Measurements from ENCODE around the gene TSHR. TPM values are rescaled to one million over a fixed set of nuclear protein-coding genes. Genes with fewer than 3 reads are reported as not detected.

TSHR gene
- total RNA-seq, 4 donors from 2014 or later: 0.99 to 1.8 (median 1.1) TPM; not detected in 1

GRCh38 chr14:81164167-81164774 is 208.8 kb downstream of the TSHR start:
- intact Hi-C loops (cut with DNase I; ENCODE audit: low total_unique reads): no loop called here
- peak in 1 of 2 donors; percentile 51 for DNase-seq (ENCODE audit: low spot score in 2 of 2)
- WGBS, 2 donors: 0 to 14% methylated on average over 1 of the region's 1 CpG

GRCh38 chr14:81165188-81165587 is 209.8 kb downstream of the TSHR start:
- no peak for DNase-seq (ENCODE audit: low spot score in 2 of 2)
- intact Hi-C loops (cut with DNase I; ENCODE audit: low total_unique reads): no loop called here
- WGBS, 2 donors: 59 to 66% methylated on average over 4 of the region's 4 CpGs
- no peak overlapping the region for H3K4me3 ChIP-seq (ENCODE audit: low read depth, poor library complexity, severe bottlenecking)
- no peak for TF ChIP-seq CTCF (IDR thresholded peaks at IDR 0.05)
- no peak for TF ChIP-seq POLR2A (IDR thresholded peaks at IDR 0.05)

More at GRCh38 chr14:81164167-81164774, 208.8 kb downstream of the TSHR start:
- no peak overlapping the region for H3K4me3 ChIP-seq (ENCODE audit: low read depth, poor library complexity, severe bottlenecking)
- no peak for TF ChIP-seq POLR2A (IDR thresholded peaks at IDR 0.05)

GRCh38 chr14:81166121-81166520 is 210.7 kb downstream of the TSHR start:
- intact Hi-C loops (cut with DNase I; ENCODE audit: low total_unique reads): no loop called here
- TF ChIP-seq POLR2A (IDR thresholded peaks at IDR 0.05): no peak
- no peak for TF ChIP-seq CTCF (IDR thresholded peaks at IDR 0.05)
- DNase-seq (ENCODE audit: low spot score in 2 of 2): no peak
- no peak overlapping the region for H3K4me3 ChIP-seq (ENCODE audit: low read depth, poor library complexity, severe bottlenecking)
- 70 to 86% methylated on average over 2 of the region's 2 CpGs for WGBS, 2 donors

GRCh38 chr14:81169267-81169666 is 213.8 kb downstream of the TSHR start:
- 51 to 57% methylated on average over 4 of the region's 4 CpGs for WGBS, 2 donors
- intact Hi-C loops (cut with DNase I; ENCODE audit: low total_unique reads): no loop called here
- DNase-seq (ENCODE audit: low spot score in 2 of 2): no peak
- TF ChIP-seq POLR2A (IDR thresholded peaks at IDR 0.05): no peak
- TF ChIP-seq CTCF (IDR thresholded peaks at IDR 0.05): no peak
- H3K4me3 ChIP-seq (ENCODE audit: low read depth, poor library complexity, severe bottlenecking): no peak overlapping the region

GRCh38 chr14:81169711-81170103 is 214.3 kb downstream of the TSHR start:
- TF ChIP-seq CTCF (IDR thresholded peaks at IDR 0.05): no peak
- no peak for TF ChIP-seq POLR2A (IDR thresholded peaks at IDR 0.05)
- intact Hi-C loops (cut with DNase I; ENCODE audit: low total_unique reads): loop anchor here (10.0 kb wide), 1 partner anchor 175 kb away; no protein-coding TSS in a partner anchor
- WGBS, 2 donors: 1 to 3% methylated on average over 9 of the region's 10 CpGs
- DNase-seq (ENCODE audit: low spot score in 2 of 2): peak; percentile 71 to 94
- H3K4me3 ChIP-seq (ENCODE audit: low read depth, poor library complexity, severe bottlenecking): peak overlapping the region; percentile 52

- intact Hi-C loops (cut with DNase I; ENCODE audit: low total_unique reads): loop anchor here (10.0 kb wide), 1 partner anchor 175 kb away; no protein-coding TSS in a partner anchor
- H3K4me3 ChIP-seq (ENCODE audit: low read depth, poor library complexity, severe bottlenecking): peak overlapping the region; percentile 52
- DNase-seq (ENCODE audit: low spot score in 2 of 2): peak; percentile 92 to 98
- TF ChIP-seq CTCF (IDR thresholded peaks at IDR 0.05) (peak in 1 of 3 donors; percentile 37), POLR2A (IDR thresholded peaks at IDR 0.05) (peak in 1 of 2 donors; percentile 64)
- 0 to 1% methylated on average over 20 to 25 of the region's 28 CpGs for WGBS, 2 donors
Observed at GRCh38 chr14:81170104-81170828, 214.8 kb downstream of the TSHR start.
